DOHH2 (cell line): ENCODE measurements around the gene DSP.

Source experiments
- EZH2phosphoT487 ChIP-seq: fragments of 200-600 bp; sonication (generic); IDR thresholded peaks from 2 replicates; pipeline ENCODE4 v1.6.1; 2017; ENCODE audit warnings: borderline replicate concordance, mild to moderate bottlenecking, antibody characterized with exemption, low read length, moderate library complexity, mixed read lengths
- TF ChIP-seq, protein P1 (sequence below): fragments of 200-600 bp; sonication (generic); IDR thresholded peaks from one replicate; pipeline ENCODE4 v1.5.1; 2014; ENCODE audit warnings: antibody characterized with exemption, mild to moderate bottlenecking, low read depth, low read length; ENCODE audit not compliant: poor library complexity, severe bottlenecking

DNA sequence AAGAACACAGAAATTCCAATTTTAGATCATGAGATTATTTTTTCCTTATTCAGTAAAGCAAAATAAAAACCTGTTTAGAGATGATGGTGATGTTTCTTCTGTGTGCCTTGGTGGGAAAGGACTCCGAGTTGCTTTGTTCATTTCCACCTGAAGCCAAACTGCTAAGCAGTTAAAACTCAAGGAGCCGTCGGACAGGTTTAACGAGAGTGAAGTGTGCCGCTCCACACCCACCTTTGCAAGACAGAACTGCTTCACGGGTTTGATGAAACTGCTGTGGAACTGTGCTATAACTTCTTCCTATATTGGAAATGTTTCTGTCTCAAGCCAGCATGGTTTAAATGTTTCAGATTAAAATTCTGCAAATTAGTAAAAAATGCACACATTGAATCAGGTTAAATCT, 9.2 kb upstream of the DSP start:
- TF ChIP-seq, protein P1, sequence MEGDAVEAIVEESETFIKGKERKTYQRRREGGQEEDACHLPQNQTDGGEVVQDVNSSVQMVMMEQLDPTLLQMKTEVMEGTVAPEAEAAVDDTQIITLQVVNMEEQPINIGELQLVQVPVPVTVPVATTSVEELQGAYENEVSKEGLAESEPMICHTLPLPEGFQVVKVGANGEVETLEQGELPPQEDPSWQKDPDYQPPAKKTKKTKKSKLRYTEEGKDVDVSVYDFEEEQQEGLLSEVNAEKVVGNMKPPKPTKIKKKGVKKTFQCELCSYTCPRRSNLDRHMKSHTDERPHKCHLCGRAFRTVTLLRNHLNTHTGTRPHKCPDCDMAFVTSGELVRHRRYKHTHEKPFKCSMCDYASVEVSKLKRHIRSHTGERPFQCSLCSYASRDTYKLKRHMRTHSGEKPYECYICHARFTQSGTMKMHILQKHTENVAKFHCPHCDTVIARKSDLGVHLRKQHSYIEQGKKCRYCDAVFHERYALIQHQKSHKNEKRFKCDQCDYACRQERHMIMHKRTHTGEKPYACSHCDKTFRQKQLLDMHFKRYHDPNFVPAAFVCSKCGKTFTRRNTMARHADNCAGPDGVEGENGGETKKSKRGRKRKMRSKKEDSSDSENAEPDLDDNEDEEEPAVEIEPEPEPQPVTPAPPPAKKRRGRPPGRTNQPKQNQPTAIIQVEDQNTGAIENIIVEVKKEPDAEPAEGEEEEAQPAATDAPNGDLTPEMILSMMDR: no peak
- TF ChIP-seq EZH2phosphoT487: no peak
